HCT116 (cell line): ENCODE data around the gene CAPN13.

ENCODE experiments used
- CEBPB ChIP-seq: IDR thresholded peaks from 2 replicates; pipeline ENCODE4 v1.6.1; 2012; ENCODE audit warnings: low read depth
- CTCF ChIP-seq, 3 experiments: fragments of 200-600 bp in 1 of 3; sonication (generic) in 1 of 3; IDR thresholded peaks in 2 of 3; conservative IDR thresholded peaks in 1 of 3; 2 replicates each; pipeline ENCODE4 v1.5.1; 2012 to 2017; ENCODE audit warnings: low read depth in 2 of 3, low read length in 2 of 3, antibody characterized with exemption in 1 of 3, borderline replicate concordance in 1 of 3, control low read depth in 1 of 3, mild to moderate bottlenecking in 1 of 3, mixed read lengths in 1 of 3, mixed run types in 1 of 3, moderate library complexity in 1 of 3; ENCODE audit not compliant: insufficient read depth in 1 of 3
- EZH2 ChIP-seq: fragments of 200-600 bp; sonication (generic); IDR thresholded peaks from 2 replicates; pipeline ENCODE4 v1.6.1; 2017; ENCODE audit warnings: antibody characterized with exemption, mixed run types
- EZH2phosphoT487 ChIP-seq: fragments of 200-600 bp; IDR thresholded peaks from 2 replicates; pipeline ENCODE4 v1.6.1; 2018; ENCODE audit warnings: antibody characterized with exemption, borderline replicate concordance
- POLR2A ChIP-seq: IDR thresholded peaks from 2 replicates; pipeline ENCODE4 v1.7.0; 2011; ENCODE audit warnings: borderline replicate concordance; ENCODE audit not compliant: insufficient read depth, insufficient read length; ENCODE audit errors: extremely low read depth
- POLR2AphosphoS5 ChIP-seq: IDR thresholded peaks from 2 replicates; pipeline ENCODE4 v1.6.1; 2011; ENCODE audit warnings: mild to moderate bottlenecking, low read depth, low read length, moderate library complexity
- REST ChIP-seq: IDR thresholded peaks from 2 replicates; pipeline ENCODE4 v1.6.1; 2012; ENCODE audit warnings: low read depth
- SIN3A ChIP-seq: IDR thresholded peaks from 2 replicates; pipeline ENCODE4 v1.6.1; 2012; ENCODE audit warnings: low read depth
- SP1 ChIP-seq: IDR thresholded peaks from 2 replicates; pipeline ENCODE4 v1.6.1; 2012; ENCODE audit warnings: low read depth
- SRF ChIP-seq: IDR thresholded peaks from 2 replicates; pipeline ENCODE4 v1.6.1; 2012; ENCODE audit warnings: low read depth

GRCh38 chr2:30802611-30803010, 4.6 kb downstream of the CAPN13 start:
- TF ChIP-seq SIN3A, result no peak
- TF ChIP-seq POLR2AphosphoS5, result no peak
- TF ChIP-seq CTCF (IDR thresholded peaks at IDR 0.05 in 2 of 3, conservative IDR thresholded peaks at IDR 0.05 in 1 of 3; ENCODE audit: borderline replicate concordance in 1 of 3, insufficient read depth in 1 of 3, low read depth in 2 of 3, low read length in 2 of 3), result no peak
- TF ChIP-seq POLR2A, result no peak
- TF ChIP-seq EZH2phosphoT487, result no peak
- TF ChIP-seq SP1, result no peak
- TF ChIP-seq REST, result no peak
- no peak for TF ChIP-seq CEBPB
- no peak for TF ChIP-seq SRF
- TF ChIP-seq EZH2, result no peak
